HG02870 (cell line): ENCODE results near the gene LMO1.

Experiments
- ATAC-seq: cut with Tn5 transposase; IDR thresholded peaks from one replicate; pipeline ENCODE4 v1.9.1; 2021; ENCODE audit warnings: mild to moderate bottlenecking, moderate library complexity; ENCODE audit not compliant: unreplicated experiment

LMO1 gene

GRCh38 chr11:8209208-8209807 lies 54.4 kb downstream of the LMO1 start:
- no peak for ATAC-seq

GRCh38 chr11:8207080-8208000 lies 56.3 kb downstream of the LMO1 start:
- no peak for ATAC-seq

- no peak for ATAC-seq
Observed at GRCh38 chr11:8206251-8207079, 57.2 kb downstream of the LMO1 start.

- ATAC-seq = no peak
Observed at GRCh38 chr11:8205566-8205965, 58.1 kb downstream of the LMO1 start.

GRCh38 chr11:8204596-8204995 lies 59.1 kb downstream of the LMO1 start:
- no peak for ATAC-seq

- ATAC-seq = no peak
Observed at GRCh38 chr11:8204025-8204424, 59.7 kb downstream of the LMO1 start.

GRCh38 chr11:8203414-8203715 lies 60.3 kb downstream of the LMO1 start:
- ATAC-seq = no peak

GRCh38 chr11:8202516-8203413 lies 60.9 kb downstream of the LMO1 start:
- ATAC-seq = no peak

- peak; percentile 82 for ATAC-seq
Observed at GRCh38 chr11:8201644-8202365, 61.9 kb downstream of the LMO1 start.

GRCh38 chr11:8199676-8200075 lies 64.0 kb downstream of the LMO1 start:
- ATAC-seq = no peak

GRCh38 chr11:8196749-8197148 lies 66.9 kb downstream of the LMO1 start:
- ATAC-seq = no peak

GRCh38 chr11:8194956-8195355 lies 68.7 kb downstream of the LMO1 start:
- ATAC-seq = no peak

GRCh38 chr11:8192896-8193209 lies 70.8 kb downstream of the LMO1 start:
- ATAC-seq = peak; percentile 24

GRCh38 chr11:8192016-8192895 lies 71.4 kb downstream of the LMO1 start:
- peak; percentile 62 for ATAC-seq

GRCh38 chr11:8190431-8190830 lies 73.2 kb downstream of the LMO1 start:
- no peak for ATAC-seq

GRCh38 chr11:8186429-8186828 lies 77.2 kb downstream of the LMO1 start:
- ATAC-seq = no peak

- ATAC-seq = no peak
Observed at GRCh38 chr11:8183111-8183510, 80.6 kb downstream of the LMO1 start.

GRCh38 chr11:8180469-8180868 lies 83.2 kb downstream of the LMO1 start:
- ATAC-seq = no peak

GRCh38 chr11:8178297-8178696 lies 85.4 kb downstream of the LMO1 start:
- ATAC-seq = no peak
